Measurements from ENCODE around the gene PTPRG. TPM values are rescaled to one million over a fixed set of nuclear protein-coding genes. Genes with fewer than 3 reads are reported as not detected.

PTPRG gene
- total RNA-seq, 2 experiments from 2014 or later: 0.03 to 0.05 TPM

DNA sequence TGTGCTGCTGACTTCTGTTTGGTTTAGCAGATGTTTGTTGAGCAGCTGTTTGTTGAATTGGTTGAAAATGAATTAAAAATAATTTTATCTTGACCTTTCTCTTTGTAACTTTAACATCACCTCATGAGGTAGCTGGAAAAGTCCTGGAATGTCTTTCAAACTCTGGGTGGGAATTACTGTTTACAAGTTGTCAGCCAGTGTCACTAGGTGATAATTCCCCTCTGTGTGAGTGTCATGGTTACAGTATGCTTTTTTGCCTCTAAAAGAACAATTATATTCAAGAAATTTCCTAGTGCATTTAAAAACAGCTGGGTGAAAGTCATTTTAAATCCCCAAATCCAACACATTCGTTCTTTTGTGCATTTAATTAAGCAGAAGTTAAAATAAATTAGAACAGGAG, 113.2 kb downstream of the PTPRG start:
- Histone ChIP-seq H3K27me3 (ENCODE audit: control insufficient read depth in 1 of 2, insufficient read depth in 2 of 2, low read length in 2 of 2) (no peaks in the 10 kb centered on the region), H3K4me3 (ENCODE audit: low read length) (no peak overlapping the region), H3K4me1 (ENCODE audit: insufficient read depth, low read length) (no peaks in the 10 kb centered on the region), H3K36me3 (ENCODE audit: insufficient read depth, low read length) (no peaks in the 10 kb centered on the region), H3K9me3 (ENCODE audit: control insufficient read depth in 1 of 2, insufficient read depth in 1 of 2, low read length in 2 of 2) (peaks cover 0 to 5% of the 10 kb centered on the region in 2 experiments), H3K27ac (ENCODE audit: low read depth in 1 of 2, low read length in 2 of 2) (no peak overlapping the region)
- Mint-ChIP-seq H3K9me3 (no peaks in the 10 kb centered on the region), H3K4me1 (ENCODE audit: low read depth) (no peaks in the 10 kb centered on the region), H3K36me3 (ENCODE audit: low read depth) (no peaks in the 10 kb centered on the region), H3K27ac (no peak overlapping the region), H3K27me3 (no peaks in the 10 kb centered on the region), H3K4me3 (no peak overlapping the region)
- intact Hi-C loops (cut with DNase I, micrococcal nuclease): no loop called here
- ATAC-seq (ENCODE audit: poor library complexity): no peak
- ChIA-PET CTCF (no interaction called here), POLR2A (no interaction called here)
- TF ChIP-seq CTCF (IDR thresholded peaks at IDR 0.05): no peak
- no peak for DNase-seq

GRCh38 chr3:61679026-61679425, 117.7 kb downstream of the PTPRG start:
- Mint-ChIP-seq H3K9me3 (no peaks in the 10 kb centered on the region), H3K27ac (no peak overlapping the region)
- CTCF ChIA-PET: no interaction called here

DNA sequence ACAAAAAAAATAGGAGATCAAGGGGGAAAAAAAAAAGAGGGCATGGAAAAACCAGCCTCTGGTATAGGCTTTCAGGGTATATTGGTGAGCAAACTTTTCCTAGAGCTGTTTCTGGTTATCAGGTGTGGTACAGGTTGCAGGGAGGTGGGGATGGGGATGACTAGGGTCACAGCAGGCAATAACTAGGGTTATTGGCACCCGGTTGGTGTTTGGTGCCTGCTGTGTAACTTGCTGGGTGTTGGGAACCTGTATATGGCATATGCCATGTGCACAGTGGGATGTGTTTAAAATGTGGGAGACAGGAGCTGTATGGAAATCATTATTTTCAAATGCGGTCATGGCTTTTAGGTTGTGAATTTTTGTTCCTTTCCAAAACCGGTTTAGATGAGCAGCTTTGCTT, 119.2 kb downstream of the PTPRG start:
- no peaks in the 10 kb centered on the region for H3K9me3 Mint-ChIP-seq
- no peak for ATAC-seq (ENCODE audit: poor library complexity)
- no peak overlapping the region for H3K27ac ChIP-seq (ENCODE audit: low read depth in 1 of 2, low read length in 2 of 2)
- H3K4me3 ChIP-seq (ENCODE audit: low read length): no peak overlapping the region
- no peaks in the 10 kb centered on the region for H3K4me1 Mint-ChIP-seq (ENCODE audit: low read depth)
- intact Hi-C loops (cut with DNase I, micrococcal nuclease): no loop called here
- H3K27ac Mint-ChIP-seq: no peak overlapping the region
- H3K4me1 ChIP-seq (ENCODE audit: insufficient read depth, low read length): no peaks in the 10 kb centered on the region
- no peaks in the 10 kb centered on the region for H3K36me3 Mint-ChIP-seq (ENCODE audit: low read depth)
- ChIA-PET POLR2A (no interaction called here), CTCF (no interaction called here)
- TF ChIP-seq CTCF (IDR thresholded peaks at IDR 0.05): no peak
- H3K27me3 Mint-ChIP-seq: no peaks in the 10 kb centered on the region
- peaks cover 0 to 3% of the 10 kb centered on the region in 2 experiments for H3K9me3 ChIP-seq (ENCODE audit: control insufficient read depth in 1 of 2, insufficient read depth in 1 of 2, low read length in 2 of 2)
- H3K4me3 Mint-ChIP-seq: no peak overlapping the region
- H3K27me3 ChIP-seq (ENCODE audit: control insufficient read depth in 1 of 2, insufficient read depth in 2 of 2, low read length in 2 of 2): no peaks in the 10 kb centered on the region
- DNase-seq: no peak
- H3K36me3 ChIP-seq (ENCODE audit: insufficient read depth, low read length): no peaks in the 10 kb centered on the region

More at GRCh38 chr3:61679026-61679425, 117.7 kb downstream of the PTPRG start:
- H3K27me3 Mint-ChIP-seq: no peaks in the 10 kb centered on the region
- intact Hi-C loops (cut with DNase I, micrococcal nuclease): no loop called here
- POLR2A ChIA-PET: no interaction called here
- no peaks in the 10 kb centered on the region for H3K36me3 Mint-ChIP-seq (ENCODE audit: low read depth)
- DNase-seq: no peak
- no peaks in the 10 kb centered on the region for H3K36me3 ChIP-seq (ENCODE audit: insufficient read depth, low read length)
- TF ChIP-seq CTCF (IDR thresholded peaks at IDR 0.05): no peak
- no peaks in the 10 kb centered on the region for H3K27me3 ChIP-seq (ENCODE audit: control insufficient read depth in 1 of 2, insufficient read depth in 2 of 2, low read length in 2 of 2)
- no peak overlapping the region for H3K4me3 ChIP-seq (ENCODE audit: low read length)
- ATAC-seq (ENCODE audit: poor library complexity): no peak
- no peak overlapping the region for H3K27ac ChIP-seq (ENCODE audit: low read depth in 1 of 2, low read length in 2 of 2)
- no peaks in the 10 kb centered on the region for H3K4me1 Mint-ChIP-seq (ENCODE audit: low read depth)
- peaks cover 0 to 3% of the 10 kb centered on the region in 2 experiments for H3K9me3 ChIP-seq (ENCODE audit: control insufficient read depth in 1 of 2, insufficient read depth in 1 of 2, low read length in 2 of 2)
- no peak overlapping the region for H3K4me3 Mint-ChIP-seq
- no peaks in the 10 kb centered on the region for H3K4me1 ChIP-seq (ENCODE audit: insufficient read depth, low read length)

Data from CD4-positive, alpha-beta T cell (primary cell).